ENCODE results near the gene SCD5. TPM values are rescaled to one million over a fixed set of nuclear protein-coding genes. Genes with fewer than 3 reads are reported as not detected.

SCD5 gene
- total RNA-seq, 1 donor from 2014 or later: 61.7 TPM

GRCh38 chr4:82710197-82710929 lies 88.2 kb downstream of the SCD5 start:
- Mint-ChIP-seq H3K4me3 (ENCODE audit: unreplicated experiment) (no peak overlapping the region), H3K27ac (ENCODE audit: unreplicated experiment) (peak overlapping the region; percentile 6)

GRCh38 chr4:82708982-82709381 lies 89.6 kb downstream of the SCD5 start:
- Histone ChIP-seq H3K9me3 (ENCODE audit: insufficient read depth, low read depth, low read length) (no peaks in the 10 kb centered on the region), H3K4me2 (ENCODE audit: low read length) (no peak overlapping the region), H2AFZ (ENCODE audit: low read depth, low read length) (no peak overlapping the region), H3K79me2 (ENCODE audit: insufficient read depth, low read length) (peaks cover 9% of the 10 kb centered on the region), H3K27ac (ENCODE audit: low read depth, low read length) (no peak overlapping the region), H3K4me3 (ENCODE audit: insufficient read depth, low read depth, low read length) (no peak overlapping the region), H3K27me3 (ENCODE audit: insufficient read depth, low read length) (no peaks in the 10 kb centered on the region), H3K36me3 (ENCODE audit: insufficient read depth, low read length) (no peaks in the 10 kb centered on the region), H3K9ac (ENCODE audit: low read length) (no peak overlapping the region), H3K4me1 (ENCODE audit: insufficient read depth, low read length) (peaks cover 8% of the 10 kb centered on the region), H4K20me1 (ENCODE audit: insufficient read depth, low read length) (peaks cover 73% of the 10 kb centered on the region)
- FAIRE-seq: no peak
- no peak for TF ChIP-seq CTCF (IDR thresholded peaks at IDR 0.05; ENCODE audit: insufficient read depth, low read depth, low read length)
- no peak for TF ChIP-seq EZH2 (IDR thresholded peaks at IDR 0.05; ENCODE audit: insufficient read depth, low read length)
- H3K4me1 Mint-ChIP-seq (ENCODE audit: low read depth, unreplicated experiment): peaks cover 32% of the 10 kb centered on the region
- no peaks in the 10 kb centered on the region for H3K27me3 Mint-ChIP-seq (ENCODE audit: low read depth, unreplicated experiment)
- H3K27ac Mint-ChIP-seq (ENCODE audit: unreplicated experiment): no peak overlapping the region
- peaks cover 5% of the 10 kb centered on the region for H3K36me3 Mint-ChIP-seq (ENCODE audit: low read depth, unreplicated experiment)
- no peak for DNase-seq (ENCODE audit: low read depth)
- no peak overlapping the region for H3K4me3 Mint-ChIP-seq (ENCODE audit: unreplicated experiment)
- no peaks in the 10 kb centered on the region for H3K9me3 Mint-ChIP-seq (ENCODE audit: unreplicated experiment)

More at GRCh38 chr4:82710197-82710929, 88.2 kb downstream of the SCD5 start:
- H3K9me3 ChIP-seq (ENCODE audit: insufficient read depth, low read depth, low read length): no peaks in the 10 kb centered on the region
- H3K79me2 ChIP-seq (ENCODE audit: insufficient read depth, low read length): peaks cover 9% of the 10 kb centered on the region
- H3K36me3 ChIP-seq (ENCODE audit: insufficient read depth, low read length): no peaks in the 10 kb centered on the region
- no peak for DNase-seq (ENCODE audit: low read depth)
- no peak overlapping the region for H2AFZ ChIP-seq (ENCODE audit: low read depth, low read length)
- H3K4me1 ChIP-seq (ENCODE audit: insufficient read depth, low read length): peaks cover 8% of the 10 kb centered on the region
- H3K4me3 ChIP-seq (ENCODE audit: insufficient read depth, low read depth, low read length): no peak overlapping the region
- no peak overlapping the region for H3K27ac ChIP-seq (ENCODE audit: low read depth, low read length)
- no peaks in the 10 kb centered on the region for H3K9me3 Mint-ChIP-seq (ENCODE audit: unreplicated experiment)
- H3K27me3 ChIP-seq (ENCODE audit: insufficient read depth, low read length): no peaks in the 10 kb centered on the region
- no peak for TF ChIP-seq EZH2 (IDR thresholded peaks at IDR 0.05; ENCODE audit: insufficient read depth, low read length)
- no peak for TF ChIP-seq CTCF (IDR thresholded peaks at IDR 0.05; ENCODE audit: insufficient read depth, low read depth, low read length)
- H3K9ac ChIP-seq (ENCODE audit: low read length): no peak overlapping the region
- H3K4me1 Mint-ChIP-seq (ENCODE audit: low read depth, unreplicated experiment): peaks cover 40% of the 10 kb centered on the region
- H3K4me2 ChIP-seq (ENCODE audit: low read length): no peak overlapping the region
- no peak for FAIRE-seq
- H3K27me3 Mint-ChIP-seq (ENCODE audit: low read depth, unreplicated experiment): no peaks in the 10 kb centered on the region
- H3K36me3 Mint-ChIP-seq (ENCODE audit: low read depth, unreplicated experiment): peaks cover 7% of the 10 kb centered on the region
- H4K20me1 ChIP-seq (ENCODE audit: insufficient read depth, low read length): peaks cover 76% of the 10 kb centered on the region

DNA sequence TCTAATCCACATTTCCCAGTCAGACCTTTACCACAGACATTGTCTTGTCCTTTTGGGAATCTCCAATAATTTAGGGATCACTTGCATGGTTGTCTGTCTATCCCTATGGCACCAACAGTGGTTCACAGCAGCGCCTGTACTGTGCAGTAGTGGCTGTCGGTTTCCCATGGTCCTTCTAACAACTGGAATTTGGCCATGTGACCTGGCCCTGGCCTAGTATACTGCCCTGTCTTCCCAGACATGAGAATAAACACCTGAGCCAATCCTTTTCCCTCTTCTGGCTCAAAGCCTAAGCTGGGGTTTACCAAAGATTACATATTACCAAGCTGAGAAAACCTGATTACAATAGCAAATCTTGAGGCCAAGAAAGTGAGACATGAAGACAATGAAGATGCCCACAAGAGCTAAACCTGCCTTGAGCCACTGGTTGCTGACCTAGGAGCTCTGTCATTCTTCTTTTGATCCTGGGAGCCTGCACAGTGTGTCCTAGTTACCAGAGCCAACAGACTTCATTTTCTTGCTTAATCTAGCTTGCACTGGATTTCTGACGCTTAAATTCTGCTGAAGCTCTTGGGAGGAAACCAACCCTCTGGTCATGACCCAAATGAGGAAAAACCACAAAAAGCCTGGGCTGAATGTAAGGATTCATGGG lies 92.1 kb downstream of the SCD5 start:
- no peak for TF ChIP-seq EZH2 (IDR thresholded peaks at IDR 0.05; ENCODE audit: insufficient read depth, low read length)
- TF ChIP-seq CTCF (IDR thresholded peaks at IDR 0.05; ENCODE audit: insufficient read depth, low read depth, low read length): no peak
- H3K4me1 Mint-ChIP-seq (ENCODE audit: low read depth, unreplicated experiment): peaks cover 21% of the 10 kb centered on the region

More for the DNA sequence above, 92.1 kb downstream of the SCD5 start:
- no peaks in the 10 kb centered on the region for H3K9me3 ChIP-seq (ENCODE audit: insufficient read depth, low read depth, low read length)
- no peak overlapping the region for H3K27ac ChIP-seq (ENCODE audit: low read depth, low read length)
- peaks cover 58% of the 10 kb centered on the region for H4K20me1 ChIP-seq (ENCODE audit: insufficient read depth, low read length)
- Mint-ChIP-seq H3K36me3 (ENCODE audit: low read depth, unreplicated experiment) (peaks cover 8% of the 10 kb centered on the region), H3K27ac (ENCODE audit: unreplicated experiment) (no peak overlapping the region), H3K9me3 (ENCODE audit: unreplicated experiment) (no peaks in the 10 kb centered on the region), H3K27me3 (ENCODE audit: low read depth, unreplicated experiment) (no peaks in the 10 kb centered on the region), H3K4me3 (ENCODE audit: unreplicated experiment) (no peak overlapping the region)
- no peak overlapping the region for H3K4me3 ChIP-seq (ENCODE audit: insufficient read depth, low read depth, low read length)
- H3K4me1 ChIP-seq (ENCODE audit: insufficient read depth, low read length): peaks cover 8% of the 10 kb centered on the region
- DNase-seq (ENCODE audit: low read depth): peak; percentile 36
- no peak for FAIRE-seq
- no peak overlapping the region for H3K4me2 ChIP-seq (ENCODE audit: low read length)
- no peaks in the 10 kb centered on the region for H3K36me3 ChIP-seq (ENCODE audit: insufficient read depth, low read length)
- no peak overlapping the region for H2AFZ ChIP-seq (ENCODE audit: low read depth, low read length)
- H3K79me2 ChIP-seq (ENCODE audit: insufficient read depth, low read length): peaks cover 4% of the 10 kb centered on the region
- no peak overlapping the region for H3K9ac ChIP-seq (ENCODE audit: low read length)
- H3K27me3 ChIP-seq (ENCODE audit: insufficient read depth, low read length): no peaks in the 10 kb centered on the region

Measured in astrocyte (in vitro differentiated cells and primary cell).